Measurements from ENCODE around the gene CCNB2.

DNA sequence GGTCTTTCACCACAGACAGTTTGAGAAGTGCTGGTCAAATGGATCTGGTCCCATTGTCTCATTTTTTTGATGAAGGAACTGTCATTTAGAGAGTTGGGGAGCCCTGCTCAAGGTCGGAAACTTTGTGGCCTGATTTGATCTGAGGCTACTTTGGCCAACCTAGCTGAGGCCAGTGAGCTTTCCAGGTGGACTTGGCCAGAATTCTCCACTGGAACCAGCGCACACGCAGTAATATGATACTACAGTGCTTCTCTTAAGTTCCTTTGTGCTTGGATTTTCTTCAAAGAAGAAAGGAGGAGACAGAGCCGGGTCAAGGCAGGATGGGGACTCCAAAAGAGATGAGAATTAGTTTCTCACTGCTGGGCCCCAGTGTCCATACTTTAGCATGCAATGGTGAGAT, 50.5 kb downstream of the CCNB2 start:
- TF ChIP-seq, protein P1, sequence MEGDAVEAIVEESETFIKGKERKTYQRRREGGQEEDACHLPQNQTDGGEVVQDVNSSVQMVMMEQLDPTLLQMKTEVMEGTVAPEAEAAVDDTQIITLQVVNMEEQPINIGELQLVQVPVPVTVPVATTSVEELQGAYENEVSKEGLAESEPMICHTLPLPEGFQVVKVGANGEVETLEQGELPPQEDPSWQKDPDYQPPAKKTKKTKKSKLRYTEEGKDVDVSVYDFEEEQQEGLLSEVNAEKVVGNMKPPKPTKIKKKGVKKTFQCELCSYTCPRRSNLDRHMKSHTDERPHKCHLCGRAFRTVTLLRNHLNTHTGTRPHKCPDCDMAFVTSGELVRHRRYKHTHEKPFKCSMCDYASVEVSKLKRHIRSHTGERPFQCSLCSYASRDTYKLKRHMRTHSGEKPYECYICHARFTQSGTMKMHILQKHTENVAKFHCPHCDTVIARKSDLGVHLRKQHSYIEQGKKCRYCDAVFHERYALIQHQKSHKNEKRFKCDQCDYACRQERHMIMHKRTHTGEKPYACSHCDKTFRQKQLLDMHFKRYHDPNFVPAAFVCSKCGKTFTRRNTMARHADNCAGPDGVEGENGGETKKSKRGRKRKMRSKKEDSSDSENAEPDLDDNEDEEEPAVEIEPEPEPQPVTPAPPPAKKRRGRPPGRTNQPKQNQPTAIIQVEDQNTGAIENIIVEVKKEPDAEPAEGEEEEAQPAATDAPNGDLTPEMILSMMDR (IDR thresholded peaks at IDR 0.05; ENCODE audit: poor library complexity) = no peak
- no peak for TF ChIP-seq EZH2phosphoT487 (IDR thresholded peaks at IDR 0.05; ENCODE audit: low read depth, severe bottlenecking, unreplicated experiment)
- TF ChIP-seq EZH2 (IDR thresholded peaks at IDR 0.05; ENCODE audit: borderline replicate concordance) = no peak
